Esophagus squamous epithelium (tissue), 5 donors: Measurements from ENCODE around the gene MAP4K4. TPM values are rescaled to one million over a fixed set of nuclear protein-coding genes. Genes with fewer than 3 reads are reported as not detected.

Experiments used
- DNase-seq: peaks from one replicate; lab custom pipeline; 2025; lab: John Stamatoyannopoulos, UW
- H3K27ac ChIP-seq, 4 donors: fragments of 200-600 bp; sonication (generic); one replicate each; pipeline ENCODE4 v1.5.1; 2016 to 2019; ENCODE audit warnings: mild to moderate bottlenecking in 1 of 4
- H3K27me3 ChIP-seq, 4 donors: fragments of 200-600 bp; sonication (generic); 1 replicate in 3 of 4; 2 replicates in 1 of 4; pipeline versions ENCODE4 v1.5.1 to v1.6.0; 2017 to 2021; ENCODE audit warnings: antibody characterized with exemption in 1 of 4
- H3K36me3 ChIP-seq, 3 donors: fragments of 200-600 bp; sonication (generic); one replicate each; pipeline ENCODE4 v1.5.1; 2016 to 2019
- H3K4me1 ChIP-seq, 3 donors: fragments of 200-600 bp; sonication (generic); one replicate each; pipeline ENCODE4 v1.5.1; 2017 to 2019
- H3K4me3 ChIP-seq, 4 donors: fragments of 200-600 bp; sonication (generic); 1 replicate in 3 of 4; 2 replicates in 1 of 4; pipeline ENCODE4 v1.5.1; 2016 to 2019; ENCODE audit warnings: mild to moderate bottlenecking in 2 of 4, moderate library complexity in 1 of 4
- H3K9me3 ChIP-seq, 3 donors: fragments of 200-600 bp; sonication (generic); one replicate each; pipeline ENCODE4 v1.5.1; 2016 to 2019
- CTCF ChIP-seq, 6 experiments: fragments of 450-650 bp in 4 of 6; fragments of 200-600 bp in 2 of 6; sonication (generic) in 2 of 6; IDR thresholded peaks; one replicate each; pipeline ENCODE4 v1.5.1; 2016 to 2019; ENCODE audit warnings: antibody characterized with exemption in 6 of 6, mild to moderate bottlenecking in 4 of 6, moderate library complexity in 4 of 6
- POLR2A ChIP-seq, 4 donors: fragments of 450-650 bp; IDR thresholded peaks; one replicate each; pipeline ENCODE4 v1.6.1; 2017; ENCODE audit warnings: antibody characterized with exemption in 4 of 4, mild to moderate bottlenecking in 4 of 4, moderate library complexity in 3 of 4
- WGBS, 2 donors: methylation state at CpG; one replicate each; pipeline ENCODE4 v1.1.5; 2018; 5-methylcytosine and 5-hydroxymethylcytosine counted together
- intact Hi-C: fragments of 100-400 bp; cut with DNase I; formaldehyde crosslinking; loops from one replicate; pipeline ENCODE4 v1.15.0; 2022
- total RNA-seq, 4 donors: library from RNA; depleted of rRNA; stranded (reverse); fragments of >200 nt; gene quantifications; one replicate each; pipeline ENCODE4 v1.1.0, GENCODE V29; 2016
- donor health status: DM: yes; HTN: yes; CAD: no.

Gene MAP4K4
- total RNA-seq, 4 donors from 2014 or later, result 46.0 to 121 (median 53.9) TPM

GRCh38 chr2:101788565-101788964 is 91.1 kb downstream of the MAP4K4 start:
- peaks cover 0 to 16% (median 0%) of the 10 kb centered on the region in 3 donors for H3K36me3 ChIP-seq
- no peak for DNase-seq
- TF ChIP-seq CTCF (IDR thresholded peaks at IDR 0.05) (no peak), POLR2A (IDR thresholded peaks at IDR 0.05) (no peak)
- WGBS, 2 donors, result 53 to 61% methylated on average over 1 of the region's 1 CpG
- H3K4me1 ChIP-seq, result peaks cover 0 to 47% (median 3%) of the 10 kb centered on the region in 3 donors
- H3K4me3 ChIP-seq, result no peak overlapping the region
- no peaks in the 10 kb centered on the region for H3K9me3 ChIP-seq
- no peak overlapping the region for H3K27ac ChIP-seq
- intact Hi-C loops, result no loop called here
- H3K27me3 ChIP-seq, result no peaks in the 10 kb centered on the region

GRCh38 chr2:101788995-101789970 is 91.8 kb downstream of the MAP4K4 start:
- no peak for DNase-seq
- Histone ChIP-seq H3K27ac (no peak overlapping the region), H3K36me3 (peaks cover 0 to 16% (median 0%) of the 10 kb centered on the region in 3 donors), H3K9me3 (no peaks in the 10 kb centered on the region), H3K4me3 (no peak overlapping the region), H3K4me1 (peaks cover 0 to 54% (median 3%) of the 10 kb centered on the region in 3 donors), H3K27me3 (no peaks in the 10 kb centered on the region)
- TF ChIP-seq CTCF (IDR thresholded peaks at IDR 0.05) (no peak), POLR2A (IDR thresholded peaks at IDR 0.05) (no peak)
- WGBS, 2 donors, result 82 to 88% methylated on average over 4 of the region's 4 CpGs
- intact Hi-C loops, result no loop called here

GRCh38 chr2:101790416-101790815 is 92.9 kb downstream of the MAP4K4 start:
- H3K4me1 ChIP-seq, result peaks cover 0 to 54% (median 3%) of the 10 kb centered on the region in 3 donors
- peak overlapping the region in 3 of 4 donors; percentile 39 to 64 (median 40) for H3K27ac ChIP-seq
- no peaks in the 10 kb centered on the region for H3K9me3 ChIP-seq
- no peaks in the 10 kb centered on the region for H3K27me3 ChIP-seq
- intact Hi-C loops, result no loop called here
- WGBS, 2 donors, result 58 to 74% methylated on average over 5 of the region's 5 CpGs
- peaks cover 0 to 16% (median 0%) of the 10 kb centered on the region in 3 donors for H3K36me3 ChIP-seq
- TF ChIP-seq CTCF (IDR thresholded peaks at IDR 0.05), result no peak
- TF ChIP-seq POLR2A (IDR thresholded peaks at IDR 0.05), result no peak
- no peak for DNase-seq
- no peak overlapping the region for H3K4me3 ChIP-seq

GRCh38 chr2:101790857-101791256 is 93.3 kb downstream of the MAP4K4 start:
- intact Hi-C loops, result no loop called here
- H3K36me3 ChIP-seq, result peaks cover 0 to 16% (median 0%) of the 10 kb centered on the region in 3 donors
- DNase-seq, result no peak
- H3K4me3 ChIP-seq, result no peak overlapping the region
- peak overlapping the region in 3 of 4 donors; percentile 39 to 64 (median 40) for H3K27ac ChIP-seq
- H3K9me3 ChIP-seq, result no peaks in the 10 kb centered on the region
- WGBS, 2 donors, result 47 to 76% methylated on average over 4 of the region's 4 CpGs
- H3K27me3 ChIP-seq, result no peaks in the 10 kb centered on the region
- peaks cover 0 to 54% (median 3%) of the 10 kb centered on the region in 3 donors for H3K4me1 ChIP-seq
- TF ChIP-seq CTCF (IDR thresholded peaks at IDR 0.05) (no peak), POLR2A (IDR thresholded peaks at IDR 0.05) (no peak)

- Histone ChIP-seq H3K4me3 (no peak overlapping the region), H3K27ac (peak overlapping the region in 1 of 4 donors; percentile 40), H3K36me3 (peaks cover 0 to 16% (median 0%) of the 10 kb centered on the region in 3 donors), H3K27me3 (no peaks in the 10 kb centered on the region), H3K4me1 (peaks cover 0 to 50% (median 3%) of the 10 kb centered on the region in 3 donors), H3K9me3 (no peaks in the 10 kb centered on the region)
- intact Hi-C loops, result no loop called here
- WGBS, 2 donors, result 84 to 88% methylated on average over 5 of the region's 5 CpGs
- DNase-seq, result no peak
- TF ChIP-seq POLR2A (IDR thresholded peaks at IDR 0.05), result no peak
- TF ChIP-seq CTCF (IDR thresholded peaks at IDR 0.05), result no peak
These were observed 94.7 kb downstream of the MAP4K4 start for GRCh38 chr2:101792208-101792607.
